DMS 273 (cell line): Measurements from ENCODE around the gene RAB33A.

ENCODE experiments used
- DNase-seq: peaks from one replicate; lab custom pipeline; 2025; ENCODE audit not compliant: unreplicated experiment; lab: John Stamatoyannopoulos, UW

The RAB33A gene

GRCh38 chrX:130171446-130172126, at the start of gene RAB33A:
Gene RAB33A (plus strand): TSS chrX:130171962. CDS start chrX:130172063, 101 bp downstream.
- DNase-seq = peak; percentile 48

- DNase-seq = no peak
These were observed 47.2 kb upstream of the RAB33A start for GRCh38 chrX:130124577-130124976.

- DNase-seq = no peak
These were observed 46.5 kb upstream of the RAB33A start for GRCh38 chrX:130125091-130125874.

- DNase-seq = no peak
These were observed 40.8 kb upstream of the RAB33A start for GRCh38 chrX:130130990-130131389.

GRCh38 chrX:130136496-130136895, 35.3 kb upstream of the RAB33A start:
- no peak for DNase-seq

- DNase-seq = no peak
These were observed 34.8 kb upstream of the RAB33A start for GRCh38 chrX:130136961-130137360.

- no peak for DNase-seq
These were observed 32.1 kb upstream of the RAB33A start for GRCh38 chrX:130139474-130140201.

GRCh38 chrX:130144509-130144908, 27.3 kb upstream of the RAB33A start:
- no peak for DNase-seq

- DNase-seq = no peak
These were observed 26.6 kb upstream of the RAB33A start for GRCh38 chrX:130145123-130145522.

GRCh38 chrX:130147631-130148030, 24.1 kb upstream of the RAB33A start:
- DNase-seq = no peak

- no peak for DNase-seq
These were observed 16.2 kb upstream of the RAB33A start for GRCh38 chrX:130155564-130155963.

- no peak for DNase-seq
These were observed 13.5 kb upstream of the RAB33A start for GRCh38 chrX:130158311-130158710.

GRCh38 chrX:130159776-130160175, 12.0 kb upstream of the RAB33A start:
- no peak for DNase-seq

- DNase-seq = no peak
These were observed 9.5 kb upstream of the RAB33A start for GRCh38 chrX:130162094-130162735.

GRCh38 chrX:130163398-130163797, 8.4 kb upstream of the RAB33A start:
- no peak for DNase-seq

GRCh38 chrX:130165181-130165702, 6.5 kb upstream of the RAB33A start:
- DNase-seq = peak; percentile 72

- peak; percentile 96 for DNase-seq
These were observed 5.9 kb upstream of the RAB33A start, which contains the start of gene AIFM1 for GRCh38 chrX:130165703-130166502. Gene AIFM1 (minus strand): TSS chrX:130165841. CDS start chrX:130165656, 185 bp downstream.

- no peak for DNase-seq
These were observed 5.3 kb upstream of the RAB33A start for GRCh38 chrX:130166503-130166777.

GRCh38 chrX:130167040-130167439, 4.7 kb upstream of the RAB33A start:
- no peak for DNase-seq

GRCh38 chrX:130170752-130171445, 863 bp upstream of the RAB33A start:
- DNase-seq = peak; percentile 75
